ENCODE data around the gene PCNX2. TPM values are rescaled to one million over a fixed set of nuclear protein-coding genes. Genes with fewer than 3 reads are reported as not detected.

The PCNX2 gene
- total RNA-seq, 4 donors from 2014 or later, result 7.3 to 16.6 (median 12.7) TPM

- ATAC-seq (ENCODE audit: low FRiP score) (no peak), DNase-seq (ENCODE audit: low spot score) (no peak)
- TF ChIP-seq, protein P1, sequence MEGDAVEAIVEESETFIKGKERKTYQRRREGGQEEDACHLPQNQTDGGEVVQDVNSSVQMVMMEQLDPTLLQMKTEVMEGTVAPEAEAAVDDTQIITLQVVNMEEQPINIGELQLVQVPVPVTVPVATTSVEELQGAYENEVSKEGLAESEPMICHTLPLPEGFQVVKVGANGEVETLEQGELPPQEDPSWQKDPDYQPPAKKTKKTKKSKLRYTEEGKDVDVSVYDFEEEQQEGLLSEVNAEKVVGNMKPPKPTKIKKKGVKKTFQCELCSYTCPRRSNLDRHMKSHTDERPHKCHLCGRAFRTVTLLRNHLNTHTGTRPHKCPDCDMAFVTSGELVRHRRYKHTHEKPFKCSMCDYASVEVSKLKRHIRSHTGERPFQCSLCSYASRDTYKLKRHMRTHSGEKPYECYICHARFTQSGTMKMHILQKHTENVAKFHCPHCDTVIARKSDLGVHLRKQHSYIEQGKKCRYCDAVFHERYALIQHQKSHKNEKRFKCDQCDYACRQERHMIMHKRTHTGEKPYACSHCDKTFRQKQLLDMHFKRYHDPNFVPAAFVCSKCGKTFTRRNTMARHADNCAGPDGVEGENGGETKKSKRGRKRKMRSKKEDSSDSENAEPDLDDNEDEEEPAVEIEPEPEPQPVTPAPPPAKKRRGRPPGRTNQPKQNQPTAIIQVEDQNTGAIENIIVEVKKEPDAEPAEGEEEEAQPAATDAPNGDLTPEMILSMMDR (IDR thresholded peaks at IDR 0.05), result no peak
These were observed 316.7 kb downstream of the PCNX2 start for GRCh38 chr1:232978815-232979214.

- ATAC-seq (ENCODE audit: low FRiP score) (no peak), DNase-seq (ENCODE audit: low spot score) (no peak)
- TF ChIP-seq, protein P1 (IDR thresholded peaks at IDR 0.05), result no peak
These were observed 317.4 kb downstream of the PCNX2 start for GRCh38 chr1:232978091-232978634.

DNA sequence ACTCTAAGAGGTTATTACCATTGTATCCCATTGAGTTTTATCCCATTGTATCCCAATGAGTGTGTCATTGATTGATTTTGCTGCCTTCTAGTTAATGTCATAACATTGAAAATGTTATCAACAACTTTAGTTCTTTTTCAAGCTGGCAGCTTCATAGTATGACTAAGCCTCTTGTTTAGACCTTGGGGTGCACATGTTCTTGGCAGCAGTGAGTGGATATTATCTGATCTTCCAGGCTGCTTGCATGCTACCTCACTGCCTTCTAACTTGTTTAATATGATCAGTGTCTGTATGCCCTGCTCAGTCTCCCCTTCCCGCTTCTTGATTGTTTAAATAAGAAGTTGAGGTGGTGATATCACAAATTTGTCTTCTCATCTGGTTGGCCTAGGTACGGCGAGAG, 320.6 kb downstream of the PCNX2 start:
- DNase-seq (ENCODE audit: low spot score), result no peak
- TF ChIP-seq, protein P1 (IDR thresholded peaks at IDR 0.05), result no peak
- ATAC-seq (ENCODE audit: low FRiP score), result no peak

DNA sequence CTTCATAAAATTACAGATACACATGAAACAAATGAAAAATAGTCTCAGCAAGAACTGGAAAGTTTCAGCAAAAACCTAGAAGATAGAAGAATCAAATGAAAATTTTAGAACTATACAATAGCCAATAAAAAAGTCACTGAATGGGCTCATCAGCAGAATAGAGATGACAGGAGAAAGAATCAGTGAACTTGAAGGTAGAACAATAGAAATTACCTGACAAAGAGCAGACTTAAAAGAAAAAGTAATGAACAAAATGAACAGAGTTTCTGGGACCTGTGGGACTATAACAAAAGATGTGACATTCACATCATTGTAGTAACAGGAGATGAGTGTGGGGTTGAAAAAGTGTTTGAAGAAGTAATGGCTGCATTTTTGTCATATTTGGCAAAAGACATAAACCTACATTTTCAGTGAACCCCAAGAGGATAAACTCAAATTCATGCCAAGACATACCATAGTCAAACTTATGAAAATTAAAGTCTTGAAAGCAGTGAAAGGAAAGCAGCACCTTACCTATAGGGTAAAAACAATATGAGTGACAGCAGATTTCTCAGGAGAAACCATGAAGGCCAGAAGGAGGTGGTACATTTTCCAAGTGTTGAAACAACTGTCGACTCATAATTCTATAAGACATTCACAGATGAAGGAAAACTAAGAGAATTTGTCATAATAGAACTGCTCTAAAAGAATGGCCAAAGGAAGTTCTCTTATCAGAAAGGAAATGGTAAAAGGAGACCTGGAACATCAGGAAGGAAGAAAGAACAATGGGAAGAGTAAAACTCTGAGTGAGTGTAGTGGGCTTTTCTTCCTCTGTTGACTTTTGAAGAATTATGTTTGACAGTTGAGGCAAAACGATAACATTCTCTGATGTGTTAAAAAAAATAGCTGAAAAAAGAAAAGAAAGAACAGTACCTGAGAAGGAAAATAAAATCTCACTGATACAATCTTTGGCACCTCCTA, 321.6 kb downstream of the PCNX2 start:
- ATAC-seq (ENCODE audit: low FRiP score) (no peak), DNase-seq (ENCODE audit: low spot score) (no peak)
- TF ChIP-seq, protein P1 (IDR thresholded peaks at IDR 0.05), result no peak

DNA sequence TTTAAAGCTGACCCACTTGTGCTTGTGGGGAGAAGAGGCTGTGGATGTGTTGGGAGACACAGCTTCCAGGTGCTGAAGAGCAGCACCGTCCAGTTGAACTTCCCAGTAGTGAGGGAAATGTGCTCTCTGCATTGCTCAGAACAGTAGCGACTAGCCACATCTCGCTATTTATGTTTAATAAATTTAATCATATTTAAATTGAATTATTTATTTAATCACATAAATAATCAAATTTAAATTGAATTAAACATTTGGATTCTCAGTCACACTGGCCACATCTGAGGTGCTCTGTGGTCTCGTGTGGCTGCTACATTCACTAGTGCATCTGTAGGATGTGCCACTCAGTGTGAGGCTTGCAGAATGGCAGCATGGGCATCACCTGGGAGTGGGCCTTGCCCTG, 325.0 kb downstream of the PCNX2 start:
- TF ChIP-seq, protein P1 (IDR thresholded peaks at IDR 0.05), result no peak
- no peak for ATAC-seq (ENCODE audit: low FRiP score)
- no peak for DNase-seq (ENCODE audit: low spot score)

- TF ChIP-seq, protein P1 (IDR thresholded peaks at IDR 0.05), result no peak
- DNase-seq (ENCODE audit: low spot score) (no peak), ATAC-seq (ENCODE audit: low FRiP score) (no peak)
These were observed 325.7 kb downstream of the PCNX2 start for GRCh38 chr1:232969799-232970198.
